ENCODE measurements around the gene VSIG2.
A peak's percentile ranks its signal among the peaks of the same experiment; 100 is the strongest.

Gene VSIG2

GRCh38 chr11:124762105-124762623 is 10.1 kb upstream of the VSIG2 start, which contains the start of gene ESAM:
Gene ESAM, minus strand, starts transcription at chr11:124762290. Its CDS starts 136 bp downstream, at chr11:124762154.
- peaks cover 30% of the 10 kb centered on the region for H3K27me3 ChIP-seq (ENCODE audit: control insufficient read depth, insufficient read depth, low read length)
- H3K4me2 ChIP-seq (ENCODE audit: low read length) = peak within 1 kb of the TSS; percentile 95
- H3K9ac ChIP-seq (ENCODE audit: low read depth, low read length) = peak within 1 kb of the TSS; percentile 54
- peak within 1 kb of the TSS; percentile 67 for H3K4me3 ChIP-seq (ENCODE audit: low read length)
- peaks cover 29% of the 10 kb centered on the region for H3K4me1 ChIP-seq (ENCODE audit: control insufficient read depth, insufficient read depth, low read length)
- H3K36me3 ChIP-seq (ENCODE audit: insufficient read depth, low read length) = peaks cover 26% of the 10 kb centered on the region
- H3K9me3 ChIP-seq (replicated peaks; ENCODE audit: low read length) = no peaks in the 10 kb centered on the region

GRCh38 chr11:124761301-124762104 is 9.4 kb upstream of the VSIG2 start:
- Histone ChIP-seq H3K4me3 (ENCODE audit: low read length) (no peak overlapping the region), H3K27me3 (ENCODE audit: control insufficient read depth, insufficient read depth, low read length) (peaks cover 30% of the 10 kb centered on the region)

GRCh38 chr11:124760806-124761205 is 8.8 kb upstream of the VSIG2 start:
- Histone ChIP-seq H3K27me3 (ENCODE audit: control insufficient read depth, insufficient read depth, low read length) (peaks cover 30% of the 10 kb centered on the region), H3K36me3 (ENCODE audit: insufficient read depth, low read length) (peaks cover 17% of the 10 kb centered on the region), H3K9ac (ENCODE audit: low read depth, low read length) (no peak overlapping the region), H3K4me2 (ENCODE audit: low read length) (no peak overlapping the region), H3K9me3 (replicated peaks; ENCODE audit: low read length) (no peaks in the 10 kb centered on the region), H3K4me1 (ENCODE audit: control insufficient read depth, insufficient read depth, low read length) (peaks cover 29% of the 10 kb centered on the region), H3K4me3 (ENCODE audit: low read length) (no peak overlapping the region)

More at GRCh38 chr11:124761301-124762104, 9.4 kb upstream of the VSIG2 start:
- H3K9me3 ChIP-seq (replicated peaks; ENCODE audit: low read length) = no peaks in the 10 kb centered on the region
- H3K4me1 ChIP-seq (ENCODE audit: control insufficient read depth, insufficient read depth, low read length) = peaks cover 29% of the 10 kb centered on the region
- H3K9ac ChIP-seq (ENCODE audit: low read depth, low read length) = no peak overlapping the region
- H3K4me2 ChIP-seq (ENCODE audit: low read length) = peak overlapping the region; percentile 95
- H3K36me3 ChIP-seq (ENCODE audit: insufficient read depth, low read length) = peaks cover 21% of the 10 kb centered on the region

- Histone ChIP-seq H3K9me3 (replicated peaks; ENCODE audit: low read length) (no peaks in the 10 kb centered on the region), H3K4me1 (ENCODE audit: control insufficient read depth, insufficient read depth, low read length) (peaks cover 29% of the 10 kb centered on the region), H3K36me3 (ENCODE audit: insufficient read depth, low read length) (peaks cover 11% of the 10 kb centered on the region), H3K27me3 (ENCODE audit: control insufficient read depth, insufficient read depth, low read length) (peaks cover 30% of the 10 kb centered on the region), H3K4me3 (ENCODE audit: low read length) (no peak overlapping the region), H3K4me2 (ENCODE audit: low read length) (no peak overlapping the region), H3K9ac (ENCODE audit: low read depth, low read length) (no peak overlapping the region)
Observed at GRCh38 chr11:124760205-124760652, 8.2 kb upstream of the VSIG2 start.

GRCh38 chr11:124759266-124760204 is 7.5 kb upstream of the VSIG2 start:
- H3K9ac ChIP-seq (ENCODE audit: low read depth, low read length) = no peak overlapping the region
- peaks cover 34% of the 10 kb centered on the region for H3K4me1 ChIP-seq (ENCODE audit: control insufficient read depth, insufficient read depth, low read length)
- H3K4me2 ChIP-seq (ENCODE audit: low read length) = no peak overlapping the region
- peaks cover 4% of the 10 kb centered on the region for H3K36me3 ChIP-seq (ENCODE audit: insufficient read depth, low read length)
- H3K4me3 ChIP-seq (ENCODE audit: low read length) = no peak overlapping the region
- H3K27me3 ChIP-seq (ENCODE audit: control insufficient read depth, insufficient read depth, low read length) = peaks cover 30% of the 10 kb centered on the region
- H3K9me3 ChIP-seq (replicated peaks; ENCODE audit: low read length) = no peaks in the 10 kb centered on the region

GRCh38 chr11:124758355-124759265 is 6.6 kb upstream of the VSIG2 start:
- peaks cover 30% of the 10 kb centered on the region for H3K27me3 ChIP-seq (ENCODE audit: control insufficient read depth, insufficient read depth, low read length)
- peak overlapping the region; percentile 10 for H3K9ac ChIP-seq (ENCODE audit: low read depth, low read length)
- H3K4me2 ChIP-seq (ENCODE audit: low read length) = peak overlapping the region; percentile 84
- peak overlapping the region; percentile 58 for H3K4me3 ChIP-seq (ENCODE audit: low read length)
- H3K4me1 ChIP-seq (ENCODE audit: control insufficient read depth, insufficient read depth, low read length) = peaks cover 37% of the 10 kb centered on the region
- H3K36me3 ChIP-seq (ENCODE audit: insufficient read depth, low read length) = no peaks in the 10 kb centered on the region
- no peaks in the 10 kb centered on the region for H3K9me3 ChIP-seq (replicated peaks; ENCODE audit: low read length)

GRCh38 chr11:124757320-124757719 is 5.3 kb upstream of the VSIG2 start:
- no peak overlapping the region for H3K9ac ChIP-seq (ENCODE audit: low read depth, low read length)
- no peaks in the 10 kb centered on the region for H3K36me3 ChIP-seq (ENCODE audit: insufficient read depth, low read length)
- H3K4me1 ChIP-seq (ENCODE audit: control insufficient read depth, insufficient read depth, low read length) = peaks cover 25% of the 10 kb centered on the region
- no peaks in the 10 kb centered on the region for H3K9me3 ChIP-seq (replicated peaks; ENCODE audit: low read length)
- H3K27me3 ChIP-seq (ENCODE audit: control insufficient read depth, insufficient read depth, low read length) = peaks cover 23% of the 10 kb centered on the region
- H3K4me2 ChIP-seq (ENCODE audit: low read length) = no peak overlapping the region
- no peak overlapping the region for H3K4me3 ChIP-seq (ENCODE audit: low read length)

- no peaks in the 10 kb centered on the region for H3K9me3 ChIP-seq (replicated peaks; ENCODE audit: low read length)
- no peak overlapping the region for H3K9ac ChIP-seq (ENCODE audit: low read depth, low read length)
- no peak overlapping the region for H3K4me3 ChIP-seq (ENCODE audit: low read length)
- peaks cover 25% of the 10 kb centered on the region for H3K4me1 ChIP-seq (ENCODE audit: control insufficient read depth, insufficient read depth, low read length)
- H3K36me3 ChIP-seq (ENCODE audit: insufficient read depth, low read length) = no peaks in the 10 kb centered on the region
- H3K27me3 ChIP-seq (ENCODE audit: control insufficient read depth, insufficient read depth, low read length) = peaks cover 22% of the 10 kb centered on the region
- H3K4me2 ChIP-seq (ENCODE audit: low read length) = no peak overlapping the region
Observed at GRCh38 chr11:124756753-124757227, 4.7 kb upstream of the VSIG2 start.

- Histone ChIP-seq H3K9ac (ENCODE audit: low read depth, low read length) (no peak overlapping the region), H3K27me3 (ENCODE audit: control insufficient read depth, insufficient read depth, low read length) (peaks cover 18% of the 10 kb centered on the region), H3K4me1 (ENCODE audit: control insufficient read depth, insufficient read depth, low read length) (peaks cover 25% of the 10 kb centered on the region), H3K36me3 (ENCODE audit: insufficient read depth, low read length) (no peaks in the 10 kb centered on the region), H3K4me3 (ENCODE audit: low read length) (no peak overlapping the region), H3K4me2 (ENCODE audit: low read length) (no peak overlapping the region), H3K9me3 (replicated peaks; ENCODE audit: low read length) (no peaks in the 10 kb centered on the region)
Observed at GRCh38 chr11:124756033-124756752, 4.1 kb upstream of the VSIG2 start.

- Histone ChIP-seq H3K4me2 (ENCODE audit: low read length) (no peak overlapping the region), H3K9ac (ENCODE audit: low read depth, low read length) (no peak overlapping the region), H3K27me3 (ENCODE audit: control insufficient read depth, insufficient read depth, low read length) (peaks cover 16% of the 10 kb centered on the region), H3K4me3 (ENCODE audit: low read length) (no peak overlapping the region), H3K9me3 (replicated peaks; ENCODE audit: low read length) (no peaks in the 10 kb centered on the region), H3K36me3 (ENCODE audit: insufficient read depth, low read length) (no peaks in the 10 kb centered on the region), H3K4me1 (ENCODE audit: control insufficient read depth, insufficient read depth, low read length) (peaks cover 25% of the 10 kb centered on the region)
Observed at GRCh38 chr11:124754710-124755109, 2.7 kb upstream of the VSIG2 start.

Data from skeletal muscle satellite cell (primary cell).